K562 (cell line): ENCODE results near the gene C3. TPM values are rescaled to one million over a fixed set of nuclear protein-coding genes. Genes with fewer than 3 reads are reported as not detected.

Experiments
- BRF2 ChIP-seq: IDR thresholded peaks from 3 replicates; pipeline ENCODE4 v1.6.1; 2011; ENCODE audit warnings: borderline replicate concordance, mild to moderate bottlenecking; ENCODE audit not compliant: insufficient read length, insufficient read depth
- CREB3L1 ChIP-seq: fragments of 450-650 bp; IDR thresholded peaks from 2 replicates; pipeline ENCODE4 v1.6.1; 2014; ENCODE audit warnings: low read depth, mild to moderate bottlenecking, moderate library complexity, borderline replicate concordance
- CTBP1 ChIP-seq: fragments of 450-650 bp; IDR thresholded peaks from 2 replicates; pipeline ENCODE4 v1.6.1; 2016; ENCODE audit warnings: borderline replicate concordance
- ETV5 ChIP-seq: sonication (generic); formaldehyde crosslinking; IDR thresholded peaks from 2 replicates; pipeline ENCODE4 v1.4.0; 2020; ENCODE audit warnings: low read depth, mild to moderate bottlenecking, missing genetic modification reagents
- FOXJ2 ChIP-seq: fragments of 200-800 bp; sonication (Bioruptor generic); IDR thresholded peaks from 2 replicates; pipeline ENCODE4 v1.6.1; 2016; ENCODE audit warnings: missing genetic modification characterization, missing compliant biosample characterization
- HMBOX1 ChIP-seq: sonication (generic); IDR thresholded peaks from 2 replicates; pipeline ENCODE4 v1.6.1; 2016
- HMGN3 ChIP-seq: IDR thresholded peaks from 2 replicates; pipeline ENCODE4 v1.6.1; 2011; ENCODE audit warnings: borderline replicate concordance, low read depth, mild to moderate bottlenecking, mixed read lengths, low read length; ENCODE audit not compliant: insufficient read length; ENCODE audit errors: extremely low read depth
- KDM1A ChIP-seq, 2 experiments: fragments of 450-650 bp; IDR thresholded peaks; 2 replicates each; pipeline ENCODE4 v1.6.1; 2016; ENCODE audit warnings: mild to moderate bottlenecking in 2 of 2
- MECOM ChIP-seq: fragments of 250-450 bp; sonication (Bioruptor Pico); IDR thresholded peaks from 2 replicates; pipeline ENCODE4 v1.8.0; 2022; ENCODE audit warnings: inconsistent platforms
- MED1 ChIP-seq: sonication (generic); formaldehyde crosslinking; IDR thresholded peaks from 2 replicates; pipeline ENCODE4 v1.8.1; 2023; ENCODE audit warnings: missing genetic modification reagents, borderline replicate concordance
- NR2C2 ChIP-seq, 2 experiments: fragments of 200-800 bp in 1 of 2; sonication (Bioruptor generic) in 1 of 2; sonication (generic) in 1 of 2; formaldehyde crosslinking in 1 of 2; IDR thresholded peaks; 2 replicates each; pipeline versions ENCODE4 v1.6.1 to v1.8.0; 2016 to 2022; ENCODE audit warnings: mild to moderate bottlenecking in 1 of 2, missing compliant biosample characterization in 1 of 2, missing genetic modification characterization in 1 of 2, missing genetic modification reagents in 1 of 2
- RFX1 ChIP-seq: fragments of 450-650 bp; IDR thresholded peaks from 2 replicates; pipeline ENCODE4 v1.6.1; 2016; ENCODE audit warnings: mild to moderate bottlenecking, moderate library complexity
- SREBF1 ChIP-seq: fragments of 150-350 bp; IDR thresholded peaks from 2 replicates; pipeline ENCODE4 v1.6.1; 2014; ENCODE audit warnings: antibody characterized with exemption, low read depth, low read length, borderline replicate concordance
- TBL1XR1 ChIP-seq, 2 experiments: IDR thresholded peaks; 2 replicates each; pipeline ENCODE4 v1.6.1; 2012; ENCODE audit warnings: improper control_type of control experiment in 2 of 2, low read length in 2 of 2, mild to moderate bottlenecking in 1 of 2
- TCF3 ChIP-seq: sonication (generic); formaldehyde crosslinking; IDR thresholded peaks from 2 replicates; pipeline ENCODE4 v1.4.0; 2020; ENCODE audit warnings: mild to moderate bottlenecking, missing genetic modification reagents
- TEAD4 ChIP-seq, 2 experiments: sonication (generic) in 1 of 2; formaldehyde crosslinking in 1 of 2; IDR thresholded peaks; 2 replicates each; pipeline versions ENCODE4 v1.6.1 to v1.8.0; 2012 to 2022; ENCODE audit warnings: borderline replicate concordance in 1 of 2, inconsistent platforms in 1 of 2, low read length in 1 of 2, mild to moderate bottlenecking in 1 of 2, missing genetic modification reagents in 1 of 2
- U2AF1 ChIP-seq: fragments of 200-400 bp; formaldehyde crosslinking; optimal IDR thresholded peaks from 2 replicates; pipeline ENCODE3; 2017; ENCODE audit warnings: mild to moderate bottlenecking, low read depth, low read length, moderate library complexity
- USF2 ChIP-seq: sonication (generic); formaldehyde crosslinking; IDR thresholded peaks from 2 replicates; pipeline ENCODE4 v1.5.0; 2020; ENCODE audit warnings: missing genetic modification reagents
- ZNF277 ChIP-seq: fragments of 250-450 bp; sonication (Bioruptor Pico); IDR thresholded peaks from 2 replicates; pipeline ENCODE4 v1.8.0; 2022; ENCODE audit warnings: inconsistent platforms, mild to moderate bottlenecking, moderate library complexity, borderline replicate concordance
- ZNF444 ChIP-seq: fragments of 250-450 bp; sonication (Bioruptor Pico); IDR thresholded peaks from 2 replicates; pipeline ENCODE4 v1.4.0; 2020; ENCODE audit warnings: mild to moderate bottlenecking, moderate library complexity
- ZNF583 ChIP-seq: fragments of 250-450 bp; sonication (Bioruptor Pico); IDR thresholded peaks from 2 replicates; pipeline ENCODE4 v1.4.0; 2020
- ZNF707 ChIP-seq: fragments of 250-450 bp; sonication (Bioruptor Pico); conservative IDR thresholded peaks from 2 replicates; pipeline ENCODE4 v1.8.0; 2022; ENCODE audit warnings: inconsistent platforms, mild to moderate bottlenecking, moderate library complexity
- polyA plus RNA-seq, 8 experiments: library from polyadenylated mRNA; depleted of rRNA in 4 of 8; stranded (reverse) in 5 of 8; unstranded in 3 of 8; fragments of >200 nt; fragmentation: Nextera tagmentation in 2 of 8; fragmentation: Illumina TruSeq in 1 of 8; extraction: Ambion mirVana in 2 of 8; extraction: Trizol in 1 of 8; gene quantifications; 2 replicates each; pipeline versions ENCODE4 v1.2.1 to v1.2.3, GENCODE V29; 2011 to 2014; ENCODE audit warnings: inconsistent platforms in 1 of 8, missing spikeins in 1 of 8
- total RNA-seq, 7 experiments: library from RNA; depleted of rRNA in 6 of 7; stranded (reverse); fragments of >200 nt in 6 of 7; fragmentation: Illumina TruSeq in 2 of 7; extraction: Trizol in 2 of 7; gene quantifications; 2 replicates each; pipeline versions ENCODE4 v1.2.1 to v1.2.3, GENCODE V29; 2011 to 2021; ENCODE audit warnings: low replicate concordance in 1 of 7

The C3 gene
- total and polyA plus RNA-seq, 9 of the 15 experiments (the other 6 are each of a cell fraction or from before 2014, with no cell fraction given): 0.59 to 10.6 (median 2.2) TPM

- peak; percentile 94 for TF ChIP-seq HMGN3
- no peak; the same call in 1 of the 2 replicates for TF ChIP-seq FOXJ2 (tag)
- TF ChIP-seq U2AF1: peak; percentile 80
- no peak for TF ChIP-seq ZNF583 (CRISPR knock-in tag)
- no peak; the same call in 1 of the 2 replicates for TF ChIP-seq ETV5 (CRISPR knock-in tag)
- no peak for TF ChIP-seq CREB3L1
- TF ChIP-seq RFX1: no peak
- TF ChIP-seq TEAD4 (IDR thresholded peaks at IDR 0.05; ENCODE audit: low read length): no peak
- TF ChIP-seq TEAD4 (CRISPR knock-in tag; IDR thresholded peaks at IDR 0.05; ENCODE audit: borderline replicate concordance): no peak
- TF ChIP-seq ZNF444 (CRISPR knock-in tag): no peak
- TF ChIP-seq USF2 (CRISPR knock-in tag): no peak
- TF ChIP-seq MECOM (CRISPR knock-in tag): no peak
- peak; percentile 99 for TF ChIP-seq SREBF1
- no peak for TF ChIP-seq HMBOX1
- TF ChIP-seq BRF2: no peak
- TF ChIP-seq MED1 (CRISPR knock-in tag): no peak
- TF ChIP-seq NR2C2 (CRISPR knock-in tag; IDR thresholded peaks at IDR 0.05): no peak
- no peak for TF ChIP-seq NR2C2 (tag; IDR thresholded peaks at IDR 0.05)
- TF ChIP-seq TCF3 (CRISPR knock-in tag): no peak
- TF ChIP-seq CTBP1: no peak
- no peak for TF ChIP-seq KDM1A (IDR thresholded peaks at IDR 0.05)
- no peak for TF ChIP-seq ZNF277
- TF ChIP-seq ZNF707 (CRISPR knock-in tag): no peak
- peak in 1 of 2 experiments; percentile 47; a peak in 2 of 4 replicates for TF ChIP-seq TBL1XR1 (IDR thresholded peaks at IDR 0.05; ENCODE audit: low read length in 2 of 2)
These were observed 16.9 kb upstream of the C3 start, which contains the start of gene GPR108 (continued) for GRCh38 chr19:6737284-6737872.
